HG02938 (cell line): ENCODE results near the gene SIPA1L2.
"Not testable (repeated sequence)": the region's sequence is repeated elsewhere in the genome, so short reads cannot be mapped to it uniquely, and the experiment has no call there.

ENCODE experiments used
- ATAC-seq: cut with Tn5 transposase; IDR thresholded peaks from one replicate; pipeline ENCODE4 v1.9.1; 2021; ENCODE audit warnings: mild to moderate bottlenecking, moderate library complexity; ENCODE audit not compliant: unreplicated experiment

The SIPA1L2 gene

GRCh38 chr1:232620356-232620969 is 9.5 kb downstream of the SIPA1L2 start:
- ATAC-seq = no peak

GRCh38 chr1:232617237-232617636 is 12.7 kb downstream of the SIPA1L2 start:
- no peak for ATAC-seq

GRCh38 chr1:232615306-232615800 is 14.6 kb downstream of the SIPA1L2 start:
- no peak for ATAC-seq

- no peak for ATAC-seq
Observed at GRCh38 chr1:232614811-232615210, 15.1 kb downstream of the SIPA1L2 start.

- ATAC-seq = no peak
Observed at GRCh38 chr1:232613752-232614381, 16.1 kb downstream of the SIPA1L2 start.

GRCh38 chr1:232612836-232613235 is 17.1 kb downstream of the SIPA1L2 start:
- not testable (repeated sequence) for ATAC-seq

GRCh38 chr1:232611834-232612233 is 18.1 kb downstream of the SIPA1L2 start:
- ATAC-seq = no peak

- not testable (repeated sequence) for ATAC-seq
Observed at GRCh38 chr1:232610902-232611745, 18.8 kb downstream of the SIPA1L2 start.

GRCh38 chr1:232610192-232610901 is 19.6 kb downstream of the SIPA1L2 start:
- no peak for ATAC-seq

- ATAC-seq = no peak
Observed at GRCh38 chr1:232608427-232608826, 21.5 kb downstream of the SIPA1L2 start.

- no peak for ATAC-seq
Observed at GRCh38 chr1:232602622-232603021, 27.3 kb downstream of the SIPA1L2 start.

GRCh38 chr1:232600424-232601258 is 29.3 kb downstream of the SIPA1L2 start:
- ATAC-seq = no peak

- ATAC-seq = peak; percentile 34
Observed at GRCh38 chr1:232599178-232600041, 30.5 kb downstream of the SIPA1L2 start.

GRCh38 chr1:232598837-232599177 is 31.1 kb downstream of the SIPA1L2 start:
- ATAC-seq = no peak

GRCh38 chr1:232598133-232598532 is 31.8 kb downstream of the SIPA1L2 start:
- ATAC-seq = no peak

GRCh38 chr1:232597721-232598120 is 32.2 kb downstream of the SIPA1L2 start:
- ATAC-seq = peak; percentile 41

GRCh38 chr1:232596666-232597303 is 33.1 kb downstream of the SIPA1L2 start:
- no peak for ATAC-seq

GRCh38 chr1:232594768-232595698 is 34.9 kb downstream of the SIPA1L2 start:
- ATAC-seq = no peak
